WTC11 (cell line): ENCODE data around the gene SLC17A5. TPM values are rescaled to one million over a fixed set of nuclear protein-coding genes. Genes with fewer than 3 reads are reported as not detected.
"Not testable (repeated sequence)": the region's sequence is repeated elsewhere in the genome, so short reads cannot be mapped to it uniquely, and the experiment has no call there.

Experiments
- ATAC-seq: fragments of 200-7000 bp; cut with Tn5 transposase; 2 replicates; pipeline ENCODE4 v1.10.0; 2021; ENCODE audit warnings: mild to moderate bottlenecking, moderate library complexity
- CTCF ChIA-PET: fragments of 300-600 bp; sonication (Branson Sonifier 250); formaldehyde crosslinking; loops from one replicate; lab custom pipeline; 2021; ENCODE audit warnings: antibody characterized with exemption; lab: Charles Lee
- POLR2A ChIA-PET: fragments of 350-600 bp; sonication (Branson Sonifier 250); formaldehyde crosslinking; loops from one replicate; lab custom pipeline; 2021; ENCODE audit warnings: antibody characterized with exemption; lab: Charles Lee
- DNase-seq: peaks from one replicate; pipeline ENCODE4 v3.0.0; 2021; ENCODE audit warnings: low spot score
- H3K27ac Mint-ChIP-seq: 2 replicates; pipeline ENCODE4 v1.8.0; 2021; ENCODE audit warnings: mixed read lengths
- H3K27me3 Mint-ChIP-seq: 2 replicates; pipeline ENCODE4 v1.8.0; 2021; ENCODE audit warnings: low read depth, mild to moderate bottlenecking, moderate library complexity, mixed read lengths
- H3K36me3 Mint-ChIP-seq: 2 replicates; pipeline ENCODE4 v1.8.0; 2021; ENCODE audit warnings: mixed read lengths
- H3K4me1 Mint-ChIP-seq: 2 replicates; pipeline ENCODE4 v1.8.0; 2022; ENCODE audit warnings: mixed read lengths
- H3K4me3 Mint-ChIP-seq: 2 replicates; pipeline ENCODE4 v1.8.0; 2021; ENCODE audit warnings: mild to moderate bottlenecking, moderate library complexity, mixed read lengths
- H3K9me3 Mint-ChIP-seq: 2 replicates; pipeline ENCODE4 v1.8.0; 2021; ENCODE audit warnings: mixed read lengths
- ETV6 ChIP-seq: sonication (generic); formaldehyde crosslinking; IDR thresholded peaks from 2 replicates; pipeline ENCODE4 v1.8.1; 2022; ENCODE audit warnings: mild to moderate bottlenecking, missing genetic modification reagents
- GRHL2 ChIP-seq: fragments of 250-450 bp; sonication (Bioruptor Pico); IDR thresholded peaks from 2 replicates; pipeline ENCODE4 v1.8.0; 2022; ENCODE audit warnings: mild to moderate bottlenecking, moderate library complexity; ENCODE audit not compliant: insufficient replicate concordance, severe bottlenecking
- NFATC4 ChIP-seq: fragments of 250-450 bp; sonication (Bioruptor Pico); IDR thresholded peaks from 2 replicates; pipeline ENCODE4 v1.9.0; 2021; ENCODE audit warnings: mild to moderate bottlenecking
- NFE2L1 ChIP-seq: sonication (generic); formaldehyde crosslinking; IDR thresholded peaks from 2 replicates; pipeline ENCODE4 v1.8.1; 2023; ENCODE audit warnings: missing genetic modification reagents
- NFYB ChIP-seq: sonication (generic); formaldehyde crosslinking; conservative IDR thresholded peaks from 2 replicates; pipeline ENCODE4 v1.8.0; 2022; ENCODE audit warnings: low read depth, missing genetic modification reagents
- NR1H2 ChIP-seq: sonication (generic); formaldehyde crosslinking; IDR thresholded peaks from 2 replicates; pipeline ENCODE4 v1.9.0; 2021; ENCODE audit warnings: mild to moderate bottlenecking, moderate library complexity, missing genetic modification reagents
- TEAD4 ChIP-seq: sonication (generic); formaldehyde crosslinking; IDR thresholded peaks from 2 replicates; pipeline ENCODE4 v1.8.0; 2022; ENCODE audit warnings: mild to moderate bottlenecking, missing genetic modification reagents
- ZNF138 ChIP-seq: sonication (generic); formaldehyde crosslinking; conservative IDR thresholded peaks from 2 replicates; pipeline ENCODE4 v1.8.1; 2022; ENCODE audit warnings: mild to moderate bottlenecking, moderate library complexity, missing genetic modification reagents
- total RNA-seq: library from RNA; stranded (reverse); gene quantifications from 3 replicates; pipeline ENCODE4 v1.2.3, GENCODE V29; 2021
- TF ChIP-seq, protein P1 (sequence below): sonication (generic); formaldehyde crosslinking; IDR thresholded peaks from 2 replicates; pipeline ENCODE4 v1.8.1; 2022; ENCODE audit warnings: low read depth, missing genetic modification reagents, borderline replicate concordance
- TF ChIP-seq, protein P2 (sequence below): fragments of 200-600 bp; IDR thresholded peaks from 2 replicates; pipeline ENCODE4 v1.8.0; 2022; ENCODE audit warnings: antibody characterized with exemption
- TF ChIP-seq, protein P3 (sequence below): sonication (generic); formaldehyde crosslinking; IDR thresholded peaks from 2 replicates; pipeline ENCODE4 v1.8.1; 2023; ENCODE audit warnings: mild to moderate bottlenecking, missing genetic modification reagents
- TF ChIP-seq, protein P4 (sequence below): sonication (generic); formaldehyde crosslinking; IDR thresholded peaks from 2 replicates; pipeline ENCODE4 v1.8.1; 2023; ENCODE audit warnings: mild to moderate bottlenecking, missing genetic modification reagents, moderate library complexity
- TF ChIP-seq, protein P5 (sequence below): sonication (generic); formaldehyde crosslinking; IDR thresholded peaks from 2 replicates; pipeline ENCODE4 v1.8.1; 2023; ENCODE audit warnings: mild to moderate bottlenecking, missing genetic modification reagents
- TF ChIP-seq, protein P6 (sequence below): fragments of 250-450 bp; sonication (Bioruptor Pico); IDR thresholded peaks from 2 replicates; pipeline ENCODE4 v1.9.0; 2021; ENCODE audit warnings: mild to moderate bottlenecking

Gene SLC17A5
- total RNA-seq, 1 experiment from 2014 or later: 9.3 TPM

DNA sequence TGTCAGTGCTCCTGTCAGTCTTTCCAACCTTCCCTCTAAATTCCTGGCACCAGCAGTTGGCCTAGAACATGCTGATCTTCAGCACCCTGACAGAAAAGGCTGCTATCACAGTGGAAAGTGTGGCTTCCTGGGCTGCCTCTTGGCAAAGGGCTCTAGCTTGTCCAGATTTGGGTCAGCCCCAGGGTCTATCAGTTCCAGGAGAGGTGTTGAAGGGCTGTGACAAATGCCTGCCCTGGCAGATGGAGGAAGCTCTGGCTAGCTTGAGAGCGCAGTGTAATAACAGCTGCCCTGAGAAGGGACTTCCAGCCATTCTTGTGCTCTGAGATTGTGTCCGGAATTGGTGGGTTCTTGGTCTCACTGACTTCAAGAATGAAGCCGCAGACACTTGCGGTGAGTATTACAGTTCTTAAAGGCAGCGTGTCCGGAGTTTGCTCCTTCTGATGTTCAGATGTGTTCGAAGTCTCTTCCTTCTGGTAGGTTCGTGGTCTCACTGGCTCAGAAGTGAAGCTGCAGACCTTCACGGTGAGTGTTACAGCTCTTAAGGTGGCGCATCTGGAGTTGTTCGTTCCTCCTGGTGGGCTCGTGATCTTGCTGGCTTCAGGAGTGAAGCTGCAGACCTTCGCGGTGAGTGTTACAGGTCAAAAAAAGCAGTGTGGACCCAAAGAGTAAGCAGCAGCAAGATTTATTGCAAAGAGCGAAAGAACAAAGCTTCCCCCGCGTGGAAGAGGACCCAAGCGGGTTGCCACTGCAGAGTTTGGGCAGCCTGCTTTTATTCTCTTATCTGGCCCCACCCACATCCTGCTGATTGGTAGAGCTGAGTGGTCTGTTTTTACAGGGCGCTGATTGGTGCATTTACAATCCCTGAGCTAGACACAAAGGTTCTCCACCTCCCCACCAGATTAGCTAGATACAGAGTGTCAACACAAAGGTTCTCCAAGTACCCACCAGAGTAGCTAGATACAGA, 82.3 kb downstream of the SLC17A5 start:
- POLR2A ChIA-PET: interaction anchor here (1.1 to 1.6 kb wide), 2 partner anchors 12 to 51 kb away, joined by 3 to 4 read pairs; no protein-coding TSS in a partner anchor
- CTCF ChIA-PET: interaction anchor here (1.0 kb wide), 1 partner anchor 13 kb away, joined by 4 read pairs; no protein-coding TSS in a partner anchor
- H3K4me3 Mint-ChIP-seq: not testable (repeated sequence)
- H3K4me1 Mint-ChIP-seq: peaks cover 19% of the 10 kb centered on the region
- peak; percentile 57 for TF ChIP-seq NFYB (CRISPR knock-in tag)
- TF ChIP-seq, all 79 proteins: peak for 1; not testable (repeated sequence) for 78
- Mint-ChIP-seq H3K36me3 (peaks cover 32% of the 10 kb centered on the region), H3K9me3 (peaks cover 29% of the 10 kb centered on the region)
- ATAC-seq, DNase-seq, H3K27me3 Mint-ChIP-seq, H3K27ac Mint-ChIP-seq: not testable (repeated sequence)

DNA sequence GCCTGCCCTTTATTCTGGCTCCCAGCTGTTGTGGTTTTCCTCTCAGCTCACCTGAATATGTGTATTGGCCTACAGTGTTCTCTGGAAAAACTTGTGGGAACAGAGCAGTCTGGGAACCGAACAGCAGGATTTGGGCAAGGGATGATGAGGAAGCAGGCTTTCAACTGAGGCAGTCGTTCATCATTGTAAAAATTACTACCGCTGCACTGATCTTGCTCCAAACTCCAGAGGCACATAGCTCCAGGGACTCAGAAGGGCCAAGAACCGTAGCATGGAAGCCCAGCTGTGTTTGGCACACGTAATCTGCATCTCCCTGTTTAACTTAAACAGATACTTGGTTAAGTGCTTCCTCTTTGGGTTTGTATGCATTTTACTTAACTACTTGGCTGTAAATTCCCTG, 84.7 kb downstream of the SLC17A5 start:
- Mint-ChIP-seq H3K36me3 (peaks cover 20% of the 10 kb centered on the region), H3K4me1 (peaks cover 32% of the 10 kb centered on the region), H3K4me3 (no peak overlapping the region), H3K27ac (peak overlapping the region; percentile 45; the same call in 1 of the 2 replicates), H3K9me3 (peaks cover 19% of the 10 kb centered on the region), H3K27me3 (no peaks in the 10 kb centered on the region)
- DNase-seq (no peak), ATAC-seq (no peak)
- ChIA-PET POLR2A (interaction anchor here (1.0 to 1.1 kb wide), 2 partner anchors 19 to 48 kb away, joined by 3 read pairs; no protein-coding TSS in a partner anchor), CTCF (interaction anchor here (1.3 kb wide), 1 partner anchor 11 kb away, joined by 5 read pairs; no protein-coding TSS in a partner anchor)
- TF ChIP-seq, protein P1, sequence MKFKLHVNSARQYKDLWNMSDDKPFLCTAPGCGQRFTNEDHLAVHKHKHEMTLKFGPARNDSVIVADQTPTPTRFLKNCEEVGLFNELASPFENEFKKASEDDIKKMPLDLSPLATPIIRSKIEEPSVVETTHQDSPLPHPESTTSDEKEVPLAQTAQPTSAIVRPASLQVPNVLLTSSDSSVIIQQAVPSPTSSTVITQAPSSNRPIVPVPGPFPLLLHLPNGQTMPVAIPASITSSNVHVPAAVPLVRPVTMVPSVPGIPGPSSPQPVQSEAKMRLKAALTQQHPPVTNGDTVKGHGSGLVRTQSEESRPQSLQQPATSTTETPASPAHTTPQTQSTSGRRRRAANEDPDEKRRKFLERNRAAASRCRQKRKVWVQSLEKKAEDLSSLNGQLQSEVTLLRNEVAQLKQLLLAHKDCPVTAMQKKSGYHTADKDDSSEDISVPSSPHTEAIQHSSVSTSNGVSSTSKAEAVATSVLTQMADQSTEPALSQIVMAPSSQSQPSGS: no peak
- TF ChIP-seq, protein P2, sequence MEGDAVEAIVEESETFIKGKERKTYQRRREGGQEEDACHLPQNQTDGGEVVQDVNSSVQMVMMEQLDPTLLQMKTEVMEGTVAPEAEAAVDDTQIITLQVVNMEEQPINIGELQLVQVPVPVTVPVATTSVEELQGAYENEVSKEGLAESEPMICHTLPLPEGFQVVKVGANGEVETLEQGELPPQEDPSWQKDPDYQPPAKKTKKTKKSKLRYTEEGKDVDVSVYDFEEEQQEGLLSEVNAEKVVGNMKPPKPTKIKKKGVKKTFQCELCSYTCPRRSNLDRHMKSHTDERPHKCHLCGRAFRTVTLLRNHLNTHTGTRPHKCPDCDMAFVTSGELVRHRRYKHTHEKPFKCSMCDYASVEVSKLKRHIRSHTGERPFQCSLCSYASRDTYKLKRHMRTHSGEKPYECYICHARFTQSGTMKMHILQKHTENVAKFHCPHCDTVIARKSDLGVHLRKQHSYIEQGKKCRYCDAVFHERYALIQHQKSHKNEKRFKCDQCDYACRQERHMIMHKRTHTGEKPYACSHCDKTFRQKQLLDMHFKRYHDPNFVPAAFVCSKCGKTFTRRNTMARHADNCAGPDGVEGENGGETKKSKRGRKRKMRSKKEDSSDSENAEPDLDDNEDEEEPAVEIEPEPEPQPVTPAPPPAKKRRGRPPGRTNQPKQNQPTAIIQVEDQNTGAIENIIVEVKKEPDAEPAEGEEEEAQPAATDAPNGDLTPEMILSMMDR: no peak
- TF ChIP-seq GRHL2 (CRISPR knock-in tag): no peak
- no peak for TF ChIP-seq NFATC4 (CRISPR knock-in tag)
- TF ChIP-seq, protein P3, sequence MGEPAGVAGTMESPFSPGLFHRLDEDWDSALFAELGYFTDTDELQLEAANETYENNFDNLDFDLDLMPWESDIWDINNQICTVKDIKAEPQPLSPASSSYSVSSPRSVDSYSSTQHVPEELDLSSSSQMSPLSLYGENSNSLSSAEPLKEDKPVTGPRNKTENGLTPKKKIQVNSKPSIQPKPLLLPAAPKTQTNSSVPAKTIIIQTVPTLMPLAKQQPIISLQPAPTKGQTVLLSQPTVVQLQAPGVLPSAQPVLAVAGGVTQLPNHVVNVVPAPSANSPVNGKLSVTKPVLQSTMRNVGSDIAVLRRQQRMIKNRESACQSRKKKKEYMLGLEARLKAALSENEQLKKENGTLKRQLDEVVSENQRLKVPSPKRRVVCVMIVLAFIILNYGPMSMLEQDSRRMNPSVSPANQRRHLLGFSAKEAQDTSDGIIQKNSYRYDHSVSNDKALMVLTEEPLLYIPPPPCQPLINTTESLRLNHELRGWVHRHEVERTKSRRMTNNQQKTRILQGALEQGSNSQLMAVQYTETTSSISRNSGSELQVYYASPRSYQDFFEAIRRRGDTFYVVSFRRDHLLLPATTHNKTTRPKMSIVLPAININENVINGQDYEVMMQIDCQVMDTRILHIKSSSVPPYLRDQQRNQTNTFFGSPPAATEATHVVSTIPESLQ: no peak
- no peak for TF ChIP-seq NR1H2 (CRISPR knock-in tag)
- TF ChIP-seq, protein P4, sequence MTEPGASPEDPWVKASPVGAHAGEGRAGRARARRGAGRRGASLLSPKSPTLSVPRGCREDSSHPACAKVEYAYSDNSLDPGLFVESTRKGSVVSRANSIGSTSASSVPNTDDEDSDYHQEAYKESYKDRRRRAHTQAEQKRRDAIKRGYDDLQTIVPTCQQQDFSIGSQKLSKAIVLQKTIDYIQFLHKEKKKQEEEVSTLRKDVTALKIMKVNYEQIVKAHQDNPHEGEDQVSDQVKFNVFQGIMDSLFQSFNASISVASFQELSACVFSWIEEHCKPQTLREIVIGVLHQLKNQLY (CRISPR knock-in tag): no peak
- TF ChIP-seq, protein P5, sequence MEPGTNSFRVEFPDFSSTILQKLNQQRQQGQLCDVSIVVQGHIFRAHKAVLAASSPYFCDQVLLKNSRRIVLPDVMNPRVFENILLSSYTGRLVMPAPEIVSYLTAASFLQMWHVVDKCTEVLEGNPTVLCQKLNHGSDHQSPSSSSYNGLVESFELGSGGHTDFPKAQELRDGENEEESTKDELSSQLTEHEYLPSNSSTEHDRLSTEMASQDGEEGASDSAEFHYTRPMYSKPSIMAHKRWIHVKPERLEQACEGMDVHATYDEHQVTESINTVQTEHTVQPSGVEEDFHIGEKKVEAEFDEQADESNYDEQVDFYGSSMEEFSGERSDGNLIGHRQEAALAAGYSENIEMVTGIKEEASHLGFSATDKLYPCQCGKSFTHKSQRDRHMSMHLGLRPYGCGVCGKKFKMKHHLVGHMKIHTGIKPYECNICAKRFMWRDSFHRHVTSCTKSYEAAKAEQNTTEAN (CRISPR knock-in tag): no peak
- no peak for TF ChIP-seq TEAD4 (CRISPR knock-in tag)
- no peak for TF ChIP-seq NFE2L1 (CRISPR knock-in tag)
- TF ChIP-seq ZNF138: no peak
- no peak for TF ChIP-seq ETV6 (CRISPR knock-in tag)
- TF ChIP-seq, protein P6, sequence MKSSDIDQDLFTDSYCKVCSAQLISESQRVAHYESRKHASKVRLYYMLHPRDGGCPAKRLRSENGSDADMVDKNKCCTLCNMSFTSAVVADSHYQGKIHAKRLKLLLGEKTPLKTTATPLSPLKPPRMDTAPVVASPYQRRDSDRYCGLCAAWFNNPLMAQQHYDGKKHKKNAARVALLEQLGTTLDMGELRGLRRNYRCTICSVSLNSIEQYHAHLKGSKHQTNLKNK: no peak
